ENCODE results near the gene CD300E.
"Not testable (repeated sequence)": the region's sequence is repeated elsewhere in the genome, so short reads cannot be mapped to it uniquely, and the experiment has no call there.

The CD300E gene

DNA sequence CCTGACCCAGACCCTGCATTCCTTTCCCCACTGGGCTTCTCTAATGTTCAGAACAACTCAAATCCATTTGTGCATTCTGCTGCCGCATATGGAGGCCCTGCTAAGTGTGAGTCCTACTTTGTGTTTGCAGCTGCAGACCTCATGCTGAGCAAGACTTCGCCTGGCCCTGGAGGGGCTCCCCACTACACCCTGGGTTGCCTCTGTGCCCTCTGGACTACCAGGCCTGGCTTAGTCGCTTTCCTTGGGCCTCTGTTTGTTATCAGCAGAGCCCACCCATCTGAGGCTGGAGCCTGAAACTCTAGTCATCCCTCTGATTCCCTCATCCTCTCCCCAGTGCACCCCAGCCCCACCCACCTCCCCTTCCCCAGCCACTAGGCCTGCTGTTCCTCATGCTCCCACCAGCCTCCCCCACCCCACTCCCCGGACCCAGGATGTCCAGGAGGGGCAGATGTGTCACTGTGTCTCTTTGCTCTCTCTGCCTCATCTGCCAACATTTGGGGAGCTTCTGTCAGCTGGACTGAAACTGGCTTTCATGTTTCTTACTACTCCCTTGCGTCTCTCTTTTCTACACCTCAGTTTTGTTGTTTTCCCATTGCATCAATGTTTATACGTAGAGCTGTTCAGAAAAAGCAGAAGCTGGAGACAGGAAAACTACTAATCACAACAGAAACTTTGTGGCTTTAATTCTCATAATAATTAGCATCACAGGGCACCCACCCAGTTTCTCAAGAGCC, 17.9 kb upstream of the CD300E start:
- Histone ChIP-seq H3K27ac (no peak overlapping the region), H3K4me3 (ENCODE audit: low read depth, low read length) (no peak overlapping the region), H3K27me3 (ENCODE audit: insufficient read depth, low read depth, severe bottlenecking) (no peaks in the 10 kb centered on the region), H3K9me3 (ENCODE audit: severe bottlenecking) (no peaks in the 10 kb centered on the region), H3K36me3 (no peaks in the 10 kb centered on the region)
- TF ChIP-seq, protein P1, sequence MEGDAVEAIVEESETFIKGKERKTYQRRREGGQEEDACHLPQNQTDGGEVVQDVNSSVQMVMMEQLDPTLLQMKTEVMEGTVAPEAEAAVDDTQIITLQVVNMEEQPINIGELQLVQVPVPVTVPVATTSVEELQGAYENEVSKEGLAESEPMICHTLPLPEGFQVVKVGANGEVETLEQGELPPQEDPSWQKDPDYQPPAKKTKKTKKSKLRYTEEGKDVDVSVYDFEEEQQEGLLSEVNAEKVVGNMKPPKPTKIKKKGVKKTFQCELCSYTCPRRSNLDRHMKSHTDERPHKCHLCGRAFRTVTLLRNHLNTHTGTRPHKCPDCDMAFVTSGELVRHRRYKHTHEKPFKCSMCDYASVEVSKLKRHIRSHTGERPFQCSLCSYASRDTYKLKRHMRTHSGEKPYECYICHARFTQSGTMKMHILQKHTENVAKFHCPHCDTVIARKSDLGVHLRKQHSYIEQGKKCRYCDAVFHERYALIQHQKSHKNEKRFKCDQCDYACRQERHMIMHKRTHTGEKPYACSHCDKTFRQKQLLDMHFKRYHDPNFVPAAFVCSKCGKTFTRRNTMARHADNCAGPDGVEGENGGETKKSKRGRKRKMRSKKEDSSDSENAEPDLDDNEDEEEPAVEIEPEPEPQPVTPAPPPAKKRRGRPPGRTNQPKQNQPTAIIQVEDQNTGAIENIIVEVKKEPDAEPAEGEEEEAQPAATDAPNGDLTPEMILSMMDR (IDR thresholded peaks at IDR 0.05; ENCODE audit: low read depth, low read length), result no peak
- no peak for DNase-seq

GRCh38 chr17:74639704-74640151, 16.2 kb upstream of the CD300E start:
- Histone ChIP-seq H3K36me3 (no peaks in the 10 kb centered on the region), H3K4me3 (ENCODE audit: low read depth, low read length) (no peak overlapping the region)
- DNase-seq, result no peak

DNA sequence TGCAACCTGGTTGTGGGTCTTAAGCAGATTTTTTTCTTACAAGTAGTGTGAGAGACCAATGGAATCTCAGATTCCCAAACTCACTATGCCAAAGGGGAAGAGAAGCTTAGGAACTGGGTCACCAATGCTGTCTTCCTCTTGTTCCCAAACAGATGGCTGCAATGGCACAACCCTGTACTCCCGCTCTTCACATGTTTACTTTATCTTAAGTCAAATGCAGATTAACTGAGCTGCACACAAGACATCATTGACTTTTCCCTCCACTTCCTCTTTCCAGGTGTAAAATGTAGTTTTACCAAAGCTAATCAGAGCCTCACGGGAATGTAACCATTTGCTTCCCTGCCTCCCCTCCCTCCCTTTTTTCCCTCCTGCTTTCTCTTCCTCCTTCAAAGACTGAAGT, 14.4 kb upstream of the CD300E start:
- H3K4me3 ChIP-seq (ENCODE audit: low read depth, low read length), result no peak overlapping the region
- TF ChIP-seq, protein P1 (IDR thresholded peaks at IDR 0.05; ENCODE audit: low read depth, low read length), result no peak
- no peaks in the 10 kb centered on the region for H3K27me3 ChIP-seq (ENCODE audit: insufficient read depth, low read depth, severe bottlenecking)
- no peak overlapping the region for H3K27ac ChIP-seq
- H3K36me3 ChIP-seq, result no peaks in the 10 kb centered on the region
- no peaks in the 10 kb centered on the region for H3K9me3 ChIP-seq (ENCODE audit: severe bottlenecking)
- DNase-seq, result no peak

More at GRCh38 chr17:74639704-74640151, 16.2 kb upstream of the CD300E start:
- TF ChIP-seq, protein P1 (IDR thresholded peaks at IDR 0.05; ENCODE audit: low read depth, low read length), result no peak
- H3K27ac ChIP-seq, result no peak overlapping the region
- no peaks in the 10 kb centered on the region for H3K27me3 ChIP-seq (ENCODE audit: insufficient read depth, low read depth, severe bottlenecking)
- H3K9me3 ChIP-seq (ENCODE audit: severe bottlenecking), result no peaks in the 10 kb centered on the region

DNA sequence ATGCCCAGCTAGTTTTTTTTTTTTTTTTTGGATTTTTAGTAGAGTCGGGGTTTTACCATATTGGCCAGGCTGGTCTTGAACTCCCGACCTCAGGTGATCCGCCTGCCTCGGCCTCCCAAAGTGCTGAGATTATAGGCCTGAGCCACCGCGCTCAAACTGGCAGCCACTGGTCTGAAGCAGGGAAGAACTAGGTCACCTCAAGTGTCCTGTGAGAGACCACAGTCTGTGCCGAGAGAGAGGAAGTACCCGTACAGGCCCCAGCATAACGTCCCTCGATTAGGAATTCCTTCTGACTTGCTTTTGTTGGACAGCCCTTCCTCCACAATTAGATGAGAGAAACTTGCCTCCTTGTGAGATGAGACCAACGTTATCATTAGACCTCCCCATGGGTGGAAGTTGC, 13.7 kb upstream of the CD300E start:
- Histone ChIP-seq H3K27me3 (ENCODE audit: insufficient read depth, low read depth, severe bottlenecking) (no peaks in the 10 kb centered on the region), H3K36me3 (no peaks in the 10 kb centered on the region), H3K4me3 (ENCODE audit: low read depth, low read length) (no peak overlapping the region), H3K9me3 (ENCODE audit: severe bottlenecking) (no peaks in the 10 kb centered on the region), H3K27ac (no peak overlapping the region)
- DNase-seq, result no peak
- TF ChIP-seq, protein P1 (IDR thresholded peaks at IDR 0.05; ENCODE audit: low read depth, low read length), result no peak

DNA sequence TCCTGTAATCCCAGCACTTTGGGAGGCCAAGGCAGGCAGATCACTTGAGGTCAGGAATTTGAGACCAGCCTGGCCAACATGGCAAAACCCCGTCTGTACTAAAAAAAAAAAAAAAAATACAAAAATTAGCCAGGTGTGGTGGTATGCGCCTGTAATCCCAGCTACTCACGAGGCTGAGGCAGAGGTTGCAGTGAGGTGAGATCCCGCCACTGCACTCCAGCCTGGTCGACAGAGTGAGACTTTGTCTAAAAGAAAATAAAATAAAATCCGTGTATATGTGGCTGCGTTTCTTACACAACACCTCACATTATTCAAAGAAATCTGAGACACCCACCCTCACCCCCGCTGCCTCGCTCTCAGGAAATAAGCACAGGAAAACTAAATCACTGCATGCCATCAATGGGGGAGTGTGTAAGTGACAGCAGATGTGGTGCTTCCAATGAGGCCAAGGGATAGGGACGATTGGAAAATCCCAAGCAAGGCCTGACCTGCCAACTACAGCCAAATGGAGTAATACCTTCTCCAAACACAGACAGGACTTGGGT, 13.1 kb upstream of the CD300E start:
- H3K9me3 ChIP-seq (ENCODE audit: severe bottlenecking); H3K36me3 ChIP-seq; DNase-seq; H3K27me3 ChIP-seq (ENCODE audit: insufficient read depth, low read depth, severe bottlenecking); H3K4me3 ChIP-seq (ENCODE audit: low read depth, low read length); H3K27ac ChIP-seq: not testable (repeated sequence)

GRCh38 chr17:74635418-74635817, 11.9 kb upstream of the CD300E start:
- Histone ChIP-seq H3K27me3 (ENCODE audit: insufficient read depth, low read depth, severe bottlenecking) (no peaks in the 10 kb centered on the region), H3K36me3 (no peaks in the 10 kb centered on the region), H3K4me3 (ENCODE audit: low read depth, low read length) (no peak overlapping the region), H3K27ac (no peak overlapping the region), H3K9me3 (ENCODE audit: severe bottlenecking) (no peaks in the 10 kb centered on the region)
- DNase-seq, result no peak
- TF ChIP-seq, protein P1 (IDR thresholded peaks at IDR 0.05; ENCODE audit: low read depth, low read length), result no peak
